ENCODE results near the gene SKI. TPM values are rescaled to one million over a fixed set of nuclear protein-coding genes. Genes with fewer than 3 reads are reported as not detected.
A peak's percentile ranks its signal among the peaks of the same experiment; 100 is the strongest.

SKI gene
- total RNA-seq, 2 experiments from 2014 or later: 4.7 to 11.7 TPM

- Histone ChIP-seq H3K4me3 (ENCODE audit: low read depth, low read length, poor library complexity, severe bottlenecking) (peak overlapping the region; percentile 61), H3K9me3 (ENCODE audit: low read length) (no peaks in the 10 kb centered on the region), H3K9me2 (ENCODE audit: insufficient read depth, low read length) (no peaks in the 10 kb centered on the region), H4K20me1 (ENCODE audit: insufficient read depth, low read length) (no peaks in the 10 kb centered on the region), H3K36me3 (ENCODE audit: insufficient read depth, low read length) (no peaks in the 10 kb centered on the region), H3K4me2 (ENCODE audit: low read length) (peak overlapping the region; percentile 71), H3K27ac (ENCODE audit: low read depth, low read length, poor library complexity, severe bottlenecking) (no peak overlapping the region), H3K4me1 (ENCODE audit: insufficient read depth, low read length, poor library complexity, severe bottlenecking) (peaks cover 35% of the 10 kb centered on the region), H2AFZ (ENCODE audit: low read length) (no peak overlapping the region), H3K79me2 (ENCODE audit: insufficient read depth, low read depth, low read length) (no peaks in the 10 kb centered on the region)
- BruUV-seq (replicated peaks): no TSS peak
- peak; percentile 67 for DNase-seq (ENCODE audit: low spot score)
- ChIA-PET CTCF (ENCODE audit: unreplicated experiment) (no interaction called here), POLR2A (no interaction called here)
- intact Hi-C loops (cut with micrococcal nuclease; ENCODE audit: unreplicated experiment): no loop called here
- TF ChIP-seq CTCF (conservative IDR thresholded peaks at IDR 0.05; ENCODE audit: low read length) (peak; percentile 32), EZH2phosphoT487 (IDR thresholded peaks at IDR 0.05; ENCODE audit: borderline replicate concordance, low read depth, low read length) (no peak)
These were observed 1.1 kb downstream of the SKI start for GRCh38 chr1:2229037-2229864.

- POLR2A ChIA-PET: no interaction called here
These were observed 2.0 kb downstream of the SKI start for GRCh38 chr1:2229911-2230731.

More at GRCh38 chr1:2229911-2230731, 2.0 kb downstream of the SKI start:
- no peak for DNase-seq (ENCODE audit: low spot score)
- intact Hi-C loops (cut with micrococcal nuclease; ENCODE audit: unreplicated experiment): no loop called here
- H3K9me2 ChIP-seq (ENCODE audit: insufficient read depth, low read length): no peaks in the 10 kb centered on the region
- H3K27ac ChIP-seq (ENCODE audit: low read depth, low read length, poor library complexity, severe bottlenecking): no peak overlapping the region
- no peaks in the 10 kb centered on the region for H3K79me2 ChIP-seq (ENCODE audit: insufficient read depth, low read depth, low read length)
- H3K36me3 ChIP-seq (ENCODE audit: insufficient read depth, low read length): no peaks in the 10 kb centered on the region
- H3K9me3 ChIP-seq (ENCODE audit: low read length): no peaks in the 10 kb centered on the region
- H3K4me2 ChIP-seq (ENCODE audit: low read length): peak overlapping the region; percentile 71
- peak overlapping the region; percentile 61 for H3K4me3 ChIP-seq (ENCODE audit: low read depth, low read length, poor library complexity, severe bottlenecking)
- no peaks in the 10 kb centered on the region for H4K20me1 ChIP-seq (ENCODE audit: insufficient read depth, low read length)
- peaks cover 41% of the 10 kb centered on the region for H3K4me1 ChIP-seq (ENCODE audit: insufficient read depth, low read length, poor library complexity, severe bottlenecking)
- no TSS peak for BruUV-seq (replicated peaks)
- TF ChIP-seq EZH2phosphoT487 (IDR thresholded peaks at IDR 0.05; ENCODE audit: borderline replicate concordance, low read depth, low read length) (no peak), CTCF (conservative IDR thresholded peaks at IDR 0.05; ENCODE audit: low read length) (no peak)
- CTCF ChIA-PET (ENCODE audit: unreplicated experiment): no interaction called here
- H2AFZ ChIP-seq (ENCODE audit: low read length): no peak overlapping the region

Measured in OCI-LY7 (cell line).